GM19438 (cell line): ENCODE measurements around the gene MTA1.

ENCODE experiments used
- ATAC-seq: cut with Tn5 transposase; IDR thresholded peaks from one replicate; pipeline ENCODE4 v1.9.1; 2021; ENCODE audit warnings: low read depth; ENCODE audit not compliant: unreplicated experiment

MTA1 gene

DNA sequence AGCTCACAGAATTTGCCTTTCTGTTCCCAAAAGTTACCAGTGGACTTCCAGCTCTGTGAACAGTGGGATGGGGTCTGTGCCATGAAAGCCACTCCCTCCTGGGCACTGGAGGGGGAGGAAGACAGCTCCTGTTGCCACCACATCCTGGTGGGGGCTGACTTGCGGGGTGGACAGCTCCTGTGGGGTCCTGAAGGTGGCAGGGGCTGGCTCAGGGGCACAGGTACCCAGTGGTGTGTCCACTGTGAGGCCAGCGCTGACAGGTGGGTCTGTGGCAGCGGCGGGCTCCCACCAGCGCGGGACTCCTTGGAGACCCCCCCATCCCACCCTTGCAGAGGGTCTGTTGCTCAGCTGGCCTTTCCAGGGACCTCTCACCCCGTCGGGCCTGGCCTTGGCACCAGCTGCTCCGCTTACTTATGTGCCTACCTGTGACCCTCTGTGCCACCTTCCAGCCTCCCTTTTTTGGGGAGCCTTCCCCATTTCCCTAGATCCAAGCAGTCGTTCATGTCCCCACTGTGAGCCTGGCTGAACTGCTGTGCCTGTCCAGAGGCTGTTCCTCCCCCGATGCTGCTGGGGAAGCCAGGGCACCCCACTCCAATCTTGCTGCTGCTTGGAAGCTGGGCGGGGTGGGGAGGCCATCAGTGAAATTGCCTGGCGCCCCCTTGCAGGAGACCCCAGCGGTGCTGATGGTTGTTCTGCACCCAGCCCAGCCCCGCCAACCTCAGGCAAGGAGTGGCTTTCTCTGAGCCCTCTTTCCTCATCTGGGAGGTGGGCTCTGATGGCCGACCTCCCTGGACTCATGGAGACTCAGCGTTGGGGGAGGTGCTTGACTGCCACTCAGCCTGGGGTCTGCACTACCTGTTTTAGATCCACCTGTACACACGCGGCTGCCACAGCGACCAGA is 73.6 kb downstream of the MTA1 start:
- ATAC-seq: no peak

DNA sequence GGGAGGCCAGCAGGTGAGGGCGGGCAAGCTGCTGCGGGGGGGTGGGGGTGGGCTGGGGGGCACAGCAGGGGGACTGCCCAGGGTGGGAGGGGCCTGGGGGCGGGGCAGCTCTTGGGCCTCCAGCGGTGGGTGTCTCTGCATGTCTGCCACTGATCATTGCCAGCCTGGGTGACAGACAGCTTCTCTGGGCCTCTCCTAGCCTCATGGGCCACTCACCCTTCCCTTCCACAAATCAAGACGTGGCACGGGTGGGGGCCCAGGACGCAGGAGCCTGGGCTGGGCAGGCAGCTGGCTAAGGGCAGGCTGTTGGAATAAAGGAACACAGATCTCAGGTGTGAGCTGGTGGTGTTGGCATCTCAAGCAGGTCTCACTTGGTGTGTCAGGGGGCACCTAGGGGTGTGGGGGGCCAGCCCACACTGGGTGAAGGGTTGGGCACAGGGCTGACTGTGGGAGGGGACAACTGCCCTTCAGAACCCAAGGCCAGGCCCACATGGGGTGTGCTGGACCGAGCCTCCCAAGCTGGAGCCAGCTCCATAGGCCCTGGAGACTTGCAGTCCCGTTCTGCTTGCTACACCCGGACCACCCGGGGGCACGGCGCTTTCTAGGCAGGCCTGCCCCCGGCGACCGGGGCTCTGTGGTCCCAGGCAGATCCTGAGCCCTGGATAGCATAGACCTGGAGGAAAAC is 74.4 kb downstream of the MTA1 start:
- no peak for ATAC-seq

DNA sequence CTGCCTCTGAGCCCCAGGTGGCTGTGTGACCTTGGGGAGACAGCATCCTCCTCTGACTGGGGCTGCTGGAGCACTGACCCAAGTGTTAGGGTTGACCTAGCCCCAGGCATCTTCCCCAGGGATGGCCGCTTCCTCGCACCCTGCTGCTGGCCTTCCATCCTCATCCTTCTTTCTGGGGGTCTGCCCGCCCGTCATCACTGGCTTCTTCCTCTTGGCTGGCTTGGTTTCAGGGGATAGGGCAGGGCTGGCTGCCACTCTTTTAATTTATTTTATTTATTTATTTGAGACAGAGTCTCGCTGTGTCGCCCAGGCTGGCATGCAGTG is 74.9 kb downstream of the MTA1 start:
- ATAC-seq: no peak

DNA sequence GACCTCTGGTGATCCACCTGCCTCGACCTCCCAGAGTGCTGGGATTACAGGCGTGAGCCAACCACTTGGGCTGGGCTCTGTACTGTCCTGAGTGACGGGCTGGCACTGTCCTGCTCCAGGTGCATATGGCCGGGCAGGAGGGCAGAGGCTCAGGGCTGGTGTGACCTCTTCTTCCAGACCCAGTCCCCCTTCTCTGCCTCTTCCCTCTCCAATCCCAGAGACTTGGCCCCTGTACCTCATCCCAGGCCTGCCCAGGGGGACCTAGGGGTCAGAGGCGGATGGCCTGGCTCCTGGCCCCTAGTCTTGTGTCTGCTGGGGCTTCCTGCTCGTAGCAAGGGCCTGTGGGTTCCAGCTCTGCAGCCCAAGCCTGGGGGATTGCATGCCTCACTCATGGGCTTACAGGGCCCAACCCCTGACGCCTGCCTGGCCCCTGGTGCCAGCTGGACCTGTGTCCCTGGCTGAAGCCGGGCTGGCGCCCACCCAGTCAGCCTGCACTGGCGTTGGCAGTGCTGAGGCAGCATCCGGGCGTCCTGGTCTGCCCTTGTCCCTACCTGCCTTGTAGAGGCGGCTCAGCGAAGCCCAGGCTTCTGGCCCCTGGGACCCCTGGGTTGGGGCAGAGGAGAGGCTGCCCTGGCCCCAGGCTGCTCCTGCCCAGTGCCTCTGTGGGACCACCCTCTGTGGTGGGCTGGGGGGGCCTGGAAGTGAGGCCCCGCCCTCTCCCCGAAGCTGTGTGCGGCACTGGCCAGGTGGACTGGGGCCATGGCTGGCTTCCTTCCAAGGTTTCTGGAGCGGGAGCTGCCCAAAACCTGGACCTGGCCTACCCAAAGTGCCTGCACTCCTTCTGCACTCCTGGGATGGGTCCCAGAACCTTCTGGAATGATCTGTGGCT is 75.7 kb downstream of the MTA1 start:
- ATAC-seq: no peak

- no peak for ATAC-seq
Measured at GRCh38 chr14:105495990-105496830, 76.6 kb downstream of the MTA1 start.

DNA sequence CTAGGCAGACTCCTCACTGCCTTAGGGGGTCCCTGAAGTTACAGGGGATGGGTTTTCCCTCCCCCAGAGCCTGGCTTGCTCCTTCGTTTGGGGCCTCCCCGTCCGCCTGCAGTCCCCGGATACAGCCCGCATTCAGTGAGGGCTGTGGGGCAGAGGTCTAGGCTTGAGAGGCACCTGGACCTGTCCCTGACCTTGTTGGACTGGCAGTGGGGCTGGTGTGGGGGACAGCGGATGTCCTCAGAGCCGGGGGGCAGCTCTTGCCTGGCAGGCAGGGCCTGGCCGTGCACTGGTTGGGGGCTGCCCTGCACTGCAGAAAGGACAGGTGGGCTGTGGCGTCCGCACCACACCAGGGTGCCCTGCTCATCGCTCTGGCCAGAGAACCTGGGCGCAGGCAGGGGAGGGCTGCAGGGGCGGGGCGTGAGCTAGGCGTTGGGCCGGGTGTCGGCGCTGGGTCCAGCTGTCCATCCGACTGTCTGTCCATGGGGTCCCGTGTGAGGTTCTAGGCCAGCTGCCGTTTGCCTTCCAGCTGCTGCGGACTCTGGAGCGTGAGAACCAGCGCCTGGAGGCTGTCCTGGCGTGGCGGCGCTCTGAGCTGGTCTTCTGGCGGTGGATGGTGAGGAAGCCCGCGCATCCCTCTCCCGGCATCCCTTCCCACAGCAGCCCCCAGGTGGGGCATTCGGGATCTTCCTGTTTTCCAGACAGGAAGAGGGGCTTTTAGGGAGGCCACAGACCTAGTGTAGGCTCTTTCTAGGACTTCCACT is 77.4 kb downstream of the MTA1 start:
- ATAC-seq: no peak

DNA sequence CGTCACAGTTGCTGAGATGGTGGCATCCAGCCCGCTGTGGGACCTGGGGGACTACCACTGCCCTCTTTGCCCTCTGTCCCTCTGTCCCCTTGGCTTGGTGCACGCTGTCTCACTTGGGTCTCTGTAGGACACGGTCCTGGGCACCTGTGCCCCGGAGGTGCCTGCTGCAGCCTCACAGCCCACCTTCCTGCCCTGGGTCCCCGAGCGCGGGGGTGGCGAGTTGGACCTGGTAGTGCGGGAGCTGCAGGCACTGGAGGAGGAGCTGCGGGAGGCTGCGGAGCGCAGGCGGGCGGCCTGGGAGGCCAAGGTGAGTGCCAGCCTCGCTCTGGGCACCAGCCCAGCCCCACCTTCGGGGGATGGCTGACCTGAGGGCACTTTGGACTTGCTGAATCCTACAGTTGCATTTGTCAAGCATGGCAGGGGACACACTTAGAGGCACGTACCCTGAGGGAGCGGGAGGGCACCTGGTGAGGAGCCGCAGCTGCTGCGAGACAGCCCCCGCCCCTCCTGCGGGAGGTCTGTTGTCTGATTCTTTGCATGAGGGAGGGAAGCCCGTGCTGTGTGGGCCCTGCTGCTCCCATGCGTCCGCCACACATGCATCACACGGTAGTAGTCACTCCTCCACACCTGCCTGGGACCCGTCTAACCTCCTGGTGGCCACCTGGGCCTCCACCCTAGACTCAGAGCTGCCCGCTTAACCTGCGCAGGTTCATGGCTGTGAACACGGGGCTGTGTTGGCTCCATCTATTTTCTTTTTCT is 78.2 kb downstream of the MTA1 start:
- no peak for ATAC-seq

- no peak for ATAC-seq
Measured at GRCh38 chr14:105498430-105499255, 79.0 kb downstream of the MTA1 start.

GRCh38 chr14:105499256-105500035 is 79.8 kb downstream of the MTA1 start:
- no peak for ATAC-seq

DNA sequence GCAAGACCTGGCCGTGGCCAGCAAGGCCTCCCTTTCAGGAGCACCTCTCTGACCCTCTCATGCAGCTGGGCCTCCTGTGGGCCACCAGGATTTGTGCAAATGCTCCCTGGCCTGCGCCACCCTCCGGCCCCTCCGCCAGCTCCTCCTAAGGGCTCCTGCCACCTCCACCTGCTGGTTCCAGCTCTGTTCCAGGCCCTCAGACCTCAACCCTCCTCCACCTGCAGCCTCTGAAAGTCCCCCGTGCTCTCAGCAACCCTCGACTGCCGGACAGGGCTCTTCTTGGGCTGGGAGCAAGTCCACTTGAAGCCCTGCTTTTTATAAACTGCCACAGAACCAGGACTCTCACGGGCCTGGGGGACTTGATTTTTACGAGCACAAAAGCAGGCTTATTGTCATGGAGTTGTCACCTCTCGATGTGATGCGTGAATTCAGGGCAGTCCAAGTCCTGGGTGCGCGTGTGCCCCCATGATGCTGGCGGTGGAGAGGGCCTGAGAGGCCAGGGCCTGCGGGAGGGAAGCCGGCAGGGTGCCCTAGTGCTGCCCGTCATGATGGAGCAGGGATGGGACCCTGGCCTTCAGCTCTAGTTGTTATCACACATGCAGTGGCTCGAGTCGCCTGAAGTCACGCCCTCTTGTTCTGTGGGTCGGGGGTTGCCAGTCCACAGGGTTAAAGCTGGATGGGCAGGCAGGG is 80.6 kb downstream of the MTA1 start:
- no peak for ATAC-seq

DNA sequence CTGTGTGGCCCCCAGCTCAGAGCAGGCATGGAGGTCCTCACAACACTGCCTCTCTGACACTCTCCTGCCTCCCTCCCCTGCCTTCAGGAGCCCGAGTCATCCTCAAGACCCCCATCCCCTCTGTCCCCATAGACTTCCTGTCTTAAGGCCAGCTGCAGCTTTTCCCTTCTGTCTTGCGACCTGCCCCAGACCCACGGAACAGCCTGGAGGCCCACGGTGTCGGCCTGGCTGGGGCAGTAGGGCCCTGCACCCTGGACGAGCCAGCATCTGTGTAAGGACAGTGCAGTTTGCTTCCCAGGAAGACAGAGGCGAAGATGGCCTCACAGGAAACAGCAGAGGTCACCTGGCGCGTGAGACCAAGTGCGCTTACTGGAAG is 81.1 kb downstream of the MTA1 start:
- ATAC-seq: no peak

DNA sequence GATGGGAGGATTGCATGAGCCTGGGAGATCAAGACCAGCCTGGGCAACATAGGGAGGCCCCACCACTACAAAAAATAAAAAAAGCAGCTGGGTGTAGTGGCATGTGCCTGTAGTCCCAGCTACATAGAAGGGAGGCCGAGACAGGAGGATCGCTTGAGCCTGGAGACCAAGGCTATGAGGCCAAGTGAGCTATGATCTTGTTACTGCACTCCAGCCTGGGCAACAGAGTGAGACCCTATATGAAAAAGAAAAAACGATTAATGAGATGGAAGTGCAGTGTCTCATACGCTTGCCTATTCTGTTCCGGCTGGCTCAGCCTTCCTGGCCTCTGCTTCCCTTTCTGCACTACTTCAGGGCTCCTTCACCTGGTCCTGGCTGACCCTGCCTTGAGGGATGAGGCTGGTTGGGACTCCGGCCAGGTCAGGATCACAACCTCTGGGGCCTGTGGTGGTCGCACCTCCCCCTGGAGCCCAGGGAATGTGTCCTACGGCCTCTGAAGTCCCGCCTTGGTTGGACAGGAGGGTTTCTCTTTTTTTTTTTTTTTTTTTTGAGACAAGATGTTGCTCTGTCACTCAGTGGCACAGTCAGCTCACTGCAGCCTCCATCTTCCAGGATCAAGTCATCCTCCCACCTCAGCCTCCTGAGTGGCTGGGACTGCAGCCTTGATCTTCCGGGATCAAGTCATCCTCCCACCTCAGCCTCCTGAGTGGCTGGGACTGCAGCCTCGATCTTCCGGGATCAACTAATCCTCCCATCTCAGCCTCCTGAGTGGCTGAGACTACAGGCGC is 82.1 kb downstream of the MTA1 start:
- ATAC-seq: no peak

- no peak for ATAC-seq
Measured at GRCh38 chr14:105502446-105503295, 83.0 kb downstream of the MTA1 start.

- ATAC-seq: no peak
Measured at GRCh38 chr14:105503296-105503640, 83.6 kb downstream of the MTA1 start.
